T-helper 17 cell (primary cell): ENCODE results near the gene XYLT1. TPM values are rescaled to one million over a fixed set of nuclear protein-coding genes. Genes with fewer than 3 reads are reported as not detected.

Experiments
- ATAC-seq: fragments of 150-1000 bp; cut with Tn5 transposase; 2 replicates; pipeline ENCODE4 v1.10.0; 2021; ENCODE audit warnings: mild to moderate bottlenecking, moderate library complexity
- DNase-seq, 3 donors: peaks; one replicate each; pipeline versions ENCODE4 v3.0.0 to v3.0.0-alpha.2; 2020 to 2021
- H3K9me3 ChIP-seq: one replicate; pipeline ENCODE4 v1.7.0; 2013; ENCODE audit warnings: low read length, mild to moderate bottlenecking; ENCODE audit not compliant: control insufficient read depth, poor library complexity, severe bottlenecking
- H3K27ac Mint-ChIP-seq: one replicate; pipeline ENCODE4 v1.8.0; 2022; ENCODE audit warnings: mild to moderate bottlenecking, moderate library complexity, mixed read lengths
- H3K27me3 Mint-ChIP-seq: one replicate; pipeline ENCODE4 v1.8.0; 2022; ENCODE audit warnings: mixed read lengths
- H3K36me3 Mint-ChIP-seq: one replicate; pipeline ENCODE4 v1.8.0; 2022; ENCODE audit warnings: low read depth, mixed read lengths
- H3K4me1 Mint-ChIP-seq: one replicate; pipeline ENCODE4 v1.8.0; 2022; ENCODE audit warnings: mild to moderate bottlenecking, mixed read lengths
- H3K4me3 Mint-ChIP-seq: one replicate; pipeline ENCODE4 v1.8.0; 2022; ENCODE audit warnings: mild to moderate bottlenecking, moderate library complexity, mixed read lengths
- total RNA-seq, 4 donors: library from RNA in 2 of 4; stranded (reverse) in 2 of 4; gene quantifications; one replicate each; pipeline ENCODE4 v1.2.3 and lab custom pipeline; 2022 to 2026

The XYLT1 gene
- total RNA-seq, 2 donors from 2014 or later = 33.8 to 57.3 TPM

DNA sequence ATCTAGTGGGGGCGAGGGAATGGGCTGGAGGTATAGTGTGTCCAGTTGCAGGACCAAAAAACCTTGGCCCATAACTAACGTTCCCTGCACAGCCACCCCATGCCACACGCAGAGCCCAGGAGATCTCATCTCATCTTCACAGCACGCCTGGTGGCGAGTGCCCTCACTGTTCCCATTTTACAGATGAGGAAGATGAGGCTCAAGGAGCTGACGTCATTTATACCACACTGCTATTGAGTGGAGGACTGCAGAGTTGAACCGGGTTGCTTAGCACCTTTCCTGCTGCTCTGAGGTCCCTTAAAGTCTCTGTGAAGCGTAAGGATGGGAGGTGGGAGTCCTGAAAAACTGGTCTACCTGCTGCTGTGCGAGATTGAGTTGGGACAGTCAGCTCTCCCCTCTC is 172.5 kb downstream of the XYLT1 start:
- Mint-ChIP-seq H3K4me3 (no peak overlapping the region), H3K4me1 (peaks cover 15% of the 10 kb centered on the region), H3K27me3 (no peaks in the 10 kb centered on the region), H3K36me3 (no peaks in the 10 kb centered on the region), H3K27ac (no peak overlapping the region)
- DNase-seq (no peak), ATAC-seq (no peak)
- H3K9me3 ChIP-seq = no peaks in the 10 kb centered on the region

DNA sequence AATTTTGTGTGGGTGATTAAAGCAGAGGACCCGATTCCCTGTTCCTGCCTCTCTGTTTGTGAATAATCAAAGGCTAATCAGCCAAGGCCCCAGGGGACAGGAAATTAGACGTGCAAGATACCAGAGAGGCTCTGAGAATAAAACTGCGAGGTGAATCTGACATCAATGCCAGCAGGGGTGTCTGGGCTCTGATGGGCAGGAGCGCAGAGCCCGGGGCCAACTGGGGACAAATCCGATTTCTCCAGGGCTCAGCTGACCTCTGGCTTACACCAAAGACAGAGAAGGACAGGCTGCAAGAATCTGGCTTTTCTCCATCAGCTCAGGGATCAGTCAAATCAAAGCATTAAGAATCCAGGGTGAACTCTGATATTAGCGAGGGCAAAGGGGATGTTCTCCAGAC is 174.3 kb downstream of the XYLT1 start:
- no peak for ATAC-seq
- no peaks in the 10 kb centered on the region for H3K9me3 ChIP-seq
- Mint-ChIP-seq H3K27me3 (no peaks in the 10 kb centered on the region), H3K36me3 (no peaks in the 10 kb centered on the region), H3K4me3 (no peak overlapping the region), H3K27ac (no peak overlapping the region), H3K4me1 (peaks cover 7% of the 10 kb centered on the region)
- no peak for DNase-seq

DNA sequence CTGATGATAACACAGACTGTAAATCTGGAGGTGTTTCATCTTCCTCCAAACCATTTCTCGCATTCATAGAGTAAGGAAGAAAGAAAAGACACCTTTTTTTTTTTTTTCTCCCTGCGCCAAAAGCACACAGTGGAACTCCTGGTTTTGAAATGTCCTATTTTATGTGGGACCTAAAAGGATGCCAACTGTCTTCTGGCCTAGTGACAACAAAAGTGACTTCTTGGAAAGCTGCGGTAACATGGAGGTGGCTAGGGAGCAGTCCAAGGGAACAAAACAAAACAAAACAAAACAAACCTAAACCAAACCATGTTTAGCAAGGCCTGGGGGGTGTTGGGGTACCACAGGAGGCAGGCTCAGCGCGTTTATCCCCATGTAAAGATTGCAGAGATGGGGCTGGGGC is 174.8 kb downstream of the XYLT1 start:
- no peak for ATAC-seq
- no peaks in the 10 kb centered on the region for H3K9me3 ChIP-seq
- Mint-ChIP-seq H3K27me3 (no peaks in the 10 kb centered on the region), H3K4me1 (peaks cover 7% of the 10 kb centered on the region), H3K36me3 (no peaks in the 10 kb centered on the region), H3K4me3 (no peak overlapping the region), H3K27ac (no peak overlapping the region)
- DNase-seq = no peak

DNA sequence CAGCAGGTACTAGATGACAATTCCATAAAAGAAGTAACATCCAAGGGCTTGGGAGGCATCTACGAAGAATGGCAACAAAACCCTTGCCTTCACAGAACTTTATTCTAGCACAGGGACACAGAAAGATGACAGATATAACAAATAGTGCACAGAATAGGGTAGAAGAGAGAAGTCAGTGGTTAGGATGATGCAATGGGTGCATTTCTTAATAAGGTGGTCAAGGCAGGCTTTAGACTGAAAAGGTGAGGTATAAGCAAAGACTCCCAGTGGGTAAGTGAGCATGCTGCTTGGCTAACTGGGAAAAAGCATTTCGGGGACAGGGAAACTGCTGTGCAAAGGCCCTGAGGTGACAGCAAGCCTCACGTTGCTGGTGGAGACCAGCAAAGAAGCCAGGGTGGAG is 175.9 kb downstream of the XYLT1 start:
- DNase-seq (no peak), ATAC-seq (no peak)
- no peaks in the 10 kb centered on the region for H3K36me3 Mint-ChIP-seq
- H3K4me1 Mint-ChIP-seq = peaks cover 7% of the 10 kb centered on the region
- no peak overlapping the region for H3K4me3 Mint-ChIP-seq
- H3K27ac Mint-ChIP-seq = peak overlapping the region; percentile 66
- no peaks in the 10 kb centered on the region for H3K27me3 Mint-ChIP-seq
- H3K9me3 ChIP-seq = no peaks in the 10 kb centered on the region

DNA sequence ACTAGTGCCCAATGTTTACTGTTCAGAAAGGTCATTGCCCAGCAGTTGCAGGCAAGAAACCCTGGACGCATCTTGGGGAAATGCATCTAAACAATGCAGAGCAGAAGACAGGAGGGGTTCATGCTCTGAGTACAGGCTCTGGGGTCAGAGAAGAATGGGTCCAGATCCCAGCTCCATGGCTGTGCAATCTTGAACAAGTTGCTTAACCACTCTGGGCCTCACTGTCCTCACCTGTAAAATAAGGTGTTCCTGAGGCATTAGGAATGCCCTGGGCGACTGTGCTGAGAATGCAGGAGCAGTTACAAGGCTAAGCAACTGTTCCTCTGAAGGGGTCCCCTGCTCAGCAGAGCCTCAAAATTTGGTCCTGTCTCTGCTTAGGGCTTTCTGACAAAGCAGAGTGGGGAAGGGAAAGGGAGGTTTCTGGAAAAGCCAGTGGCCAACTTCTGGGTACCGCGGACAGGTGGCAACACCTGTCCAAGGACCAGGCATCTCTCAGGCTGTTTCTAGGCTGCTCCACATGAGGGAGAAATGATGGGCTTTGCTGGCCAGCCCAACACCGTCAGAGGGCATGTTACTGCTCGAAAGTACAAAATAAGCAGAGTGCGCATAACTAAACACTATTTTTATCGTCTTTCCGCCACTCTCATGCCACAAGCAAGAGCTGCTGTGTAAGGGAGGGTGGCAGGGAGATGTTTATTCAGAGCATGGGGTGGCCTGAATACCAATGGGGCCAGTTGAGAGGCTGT is 176.8 kb downstream of the XYLT1 start:
- peak overlapping the region; percentile 66 for H3K27ac Mint-ChIP-seq
- no peak for ATAC-seq
- no peaks in the 10 kb centered on the region for H3K9me3 ChIP-seq
- H3K36me3 Mint-ChIP-seq = no peaks in the 10 kb centered on the region
- no peaks in the 10 kb centered on the region for H3K27me3 Mint-ChIP-seq
- peaks cover 7% of the 10 kb centered on the region for H3K4me1 Mint-ChIP-seq
- DNase-seq = no peak
- no peak overlapping the region for H3K4me3 Mint-ChIP-seq

DNA sequence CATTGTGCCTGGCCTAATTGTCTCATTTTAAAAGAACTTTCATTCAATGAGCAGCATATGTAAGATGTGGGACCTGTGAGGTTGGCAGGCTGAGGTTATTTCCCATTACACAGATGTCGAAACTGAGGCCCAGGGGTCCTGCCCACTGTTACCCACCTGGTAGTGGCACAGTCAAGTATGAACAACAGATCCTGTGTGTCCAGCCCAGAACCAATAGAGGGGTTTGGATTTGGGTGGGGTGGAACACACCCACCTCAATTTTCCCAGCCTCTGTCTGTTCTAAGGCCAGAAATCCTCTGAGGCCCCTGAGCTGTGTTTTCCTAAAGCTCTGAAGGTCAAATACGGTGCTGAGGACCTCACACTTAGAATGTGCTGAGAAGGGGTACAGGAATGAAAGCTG is 179.5 kb downstream of the XYLT1 start:
- H3K36me3 Mint-ChIP-seq = no peaks in the 10 kb centered on the region
- DNase-seq (no peak), ATAC-seq (no peak)
- no peak overlapping the region for H3K27ac Mint-ChIP-seq
- no peaks in the 10 kb centered on the region for H3K9me3 ChIP-seq
- H3K27me3 Mint-ChIP-seq = no peaks in the 10 kb centered on the region
- H3K4me1 Mint-ChIP-seq = peaks cover 15% of the 10 kb centered on the region
- H3K4me3 Mint-ChIP-seq = no peak overlapping the region

DNA sequence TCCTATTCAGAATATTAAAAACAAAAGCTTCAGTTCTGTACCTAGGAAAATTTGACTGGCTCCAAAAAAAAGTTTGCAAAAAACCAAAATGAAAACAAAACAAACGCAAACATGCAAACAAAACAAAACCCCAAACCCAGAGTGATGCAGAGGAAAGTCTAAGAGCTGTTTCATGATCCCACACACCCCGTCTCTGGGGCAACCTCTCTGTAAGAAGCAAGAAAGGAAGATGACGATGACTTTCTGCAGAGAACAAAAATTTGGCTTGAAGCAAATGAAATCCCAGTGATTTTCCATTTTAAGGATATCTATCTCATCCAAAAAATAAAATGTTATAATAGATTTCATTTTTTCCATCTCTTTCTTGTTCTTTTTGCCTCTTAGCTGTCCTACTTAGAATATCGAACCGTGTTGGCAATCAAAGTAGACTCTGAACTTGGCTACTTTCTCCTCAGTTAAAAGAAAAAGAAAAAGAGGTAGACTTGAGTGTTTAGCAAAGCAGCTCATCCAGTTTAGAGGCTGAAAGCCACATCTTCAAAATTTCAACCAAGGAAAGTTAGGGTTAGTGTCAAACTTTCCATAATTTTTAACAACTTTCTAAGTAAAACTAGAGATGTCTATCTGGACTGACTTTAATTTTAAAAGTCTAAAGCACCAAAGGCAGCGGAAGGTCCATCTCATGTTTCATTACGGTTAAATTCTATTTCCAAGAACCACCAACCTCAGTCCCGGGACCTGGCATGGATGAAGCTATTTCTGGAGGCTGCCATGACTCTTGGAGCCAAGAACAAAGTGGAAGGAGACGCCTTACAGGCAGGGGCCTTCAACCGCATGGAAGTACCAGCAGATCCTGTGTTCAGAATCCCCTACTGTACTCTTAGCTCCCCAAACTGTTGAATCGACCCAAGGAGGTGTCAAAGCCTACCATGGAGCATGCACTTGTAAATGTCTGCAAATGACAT is 180.8 kb downstream of the XYLT1 start:
- Mint-ChIP-seq H3K4me3 (no peak overlapping the region), H3K27ac (no peak overlapping the region), H3K36me3 (no peaks in the 10 kb centered on the region), H3K27me3 (no peaks in the 10 kb centered on the region), H3K4me1 (peaks cover 15% of the 10 kb centered on the region)
- H3K9me3 ChIP-seq = no peaks in the 10 kb centered on the region
- no peak for ATAC-seq
- DNase-seq = no peak

DNA sequence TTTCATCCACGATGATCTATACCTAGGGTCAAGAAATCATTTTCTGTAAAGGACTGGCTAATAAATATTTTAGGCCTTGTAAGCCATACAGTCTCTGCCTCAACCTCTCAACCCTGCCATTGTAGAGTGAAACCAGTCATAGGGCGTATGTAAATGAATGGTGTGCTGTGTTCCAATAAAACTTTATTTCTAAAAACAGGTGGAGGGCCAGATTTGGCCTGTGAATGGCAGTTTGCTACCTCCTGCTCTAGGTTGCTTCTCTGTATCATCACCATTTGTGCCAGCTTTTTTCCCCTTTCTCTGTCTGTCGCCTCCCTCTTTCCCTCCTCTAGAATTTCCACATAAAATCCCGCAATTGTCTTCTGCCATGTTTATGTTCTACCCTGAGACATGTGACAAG is 181.7 kb downstream of the XYLT1 start:
- H3K36me3 Mint-ChIP-seq = no peaks in the 10 kb centered on the region
- no peaks in the 10 kb centered on the region for H3K27me3 Mint-ChIP-seq
- H3K4me1 Mint-ChIP-seq = peaks cover 20% of the 10 kb centered on the region
- H3K9me3 ChIP-seq = no peaks in the 10 kb centered on the region
- no peak overlapping the region for H3K4me3 Mint-ChIP-seq
- DNase-seq = no peak
- no peak for ATAC-seq
- H3K27ac Mint-ChIP-seq = no peak overlapping the region

DNA sequence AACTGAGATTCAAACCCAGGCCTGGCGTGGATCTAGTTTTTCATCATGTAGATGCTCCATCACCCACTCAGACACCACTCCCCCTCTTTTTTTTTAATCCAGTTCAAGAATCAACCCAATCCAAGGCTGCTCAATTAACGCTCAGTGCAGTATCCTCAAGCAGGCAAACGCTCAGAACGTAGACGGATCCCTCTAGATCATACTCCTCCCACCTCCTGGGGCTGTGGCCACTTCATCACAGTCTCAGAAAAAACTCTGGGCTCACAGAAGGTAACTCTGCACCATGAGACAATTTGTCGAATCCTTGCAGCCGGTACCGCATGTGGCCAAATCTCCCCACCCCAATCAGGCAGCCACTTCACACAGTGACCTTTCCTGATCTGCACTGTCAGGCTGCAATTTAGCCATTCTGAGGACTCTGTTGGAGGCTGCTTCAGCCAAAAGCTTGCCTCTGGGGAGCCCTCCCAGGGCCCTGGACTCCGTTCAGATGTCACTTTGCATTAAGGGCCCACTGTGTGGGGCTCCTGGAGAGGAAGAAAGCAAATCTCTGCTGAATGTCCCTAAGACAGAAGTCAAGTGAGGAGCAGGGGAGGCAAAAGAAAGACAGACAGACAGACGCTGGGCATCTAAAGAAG is 183.5 kb downstream of the XYLT1 start:
- H3K4me3 Mint-ChIP-seq = no peak overlapping the region
- H3K4me1 Mint-ChIP-seq = peaks cover 28% of the 10 kb centered on the region
- no peaks in the 10 kb centered on the region for H3K36me3 Mint-ChIP-seq
- H3K9me3 ChIP-seq = no peaks in the 10 kb centered on the region
- H3K27ac Mint-ChIP-seq = peak overlapping the region; percentile 67
- H3K27me3 Mint-ChIP-seq = no peaks in the 10 kb centered on the region
- DNase-seq (no peak), ATAC-seq (no peak)

DNA sequence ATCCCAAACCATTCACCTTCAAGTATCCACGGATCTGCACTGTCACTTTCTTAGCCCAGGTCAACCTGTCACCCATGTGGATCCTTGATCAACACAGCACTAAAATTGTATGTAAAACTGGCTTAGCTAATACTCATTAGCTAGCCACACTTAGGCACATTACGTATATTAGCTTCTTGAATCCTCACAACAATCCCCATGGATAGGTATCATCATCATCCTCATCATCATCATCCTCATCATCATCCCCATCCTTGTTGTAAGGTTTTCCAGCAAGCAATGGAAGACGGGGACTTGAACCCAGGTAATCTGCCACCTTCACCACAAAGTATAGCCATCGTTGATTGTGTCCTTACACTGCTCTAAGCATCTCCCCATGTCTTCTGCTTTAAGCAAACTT is 184.3 kb downstream of the XYLT1 start:
- no peaks in the 10 kb centered on the region for H3K27me3 Mint-ChIP-seq
- ATAC-seq (no peak), DNase-seq (no peak)
- no peaks in the 10 kb centered on the region for H3K9me3 ChIP-seq
- no peak overlapping the region for H3K4me3 Mint-ChIP-seq
- H3K4me1 Mint-ChIP-seq = peaks cover 26% of the 10 kb centered on the region
- no peaks in the 10 kb centered on the region for H3K36me3 Mint-ChIP-seq
- H3K27ac Mint-ChIP-seq = no peak overlapping the region

DNA sequence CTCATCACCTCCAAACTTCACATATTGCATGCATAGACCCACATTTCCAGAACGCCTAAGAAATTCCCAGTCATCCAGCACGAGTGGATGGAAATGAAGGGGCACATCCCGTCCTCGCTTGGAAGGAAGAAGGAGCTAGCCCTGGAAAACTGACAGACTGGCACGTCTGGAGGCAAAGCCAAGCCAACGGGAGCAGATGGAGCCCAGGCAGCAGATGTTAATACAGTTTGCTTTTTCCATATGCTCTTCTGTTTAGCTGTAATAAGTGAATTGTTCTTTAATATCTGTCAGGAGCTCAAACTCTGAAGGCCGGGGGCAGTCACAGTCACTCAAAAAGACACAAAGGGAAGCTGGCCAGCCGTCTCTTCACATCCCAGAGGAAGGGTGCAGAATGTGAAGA is 187.7 kb downstream of the XYLT1 start:
- Mint-ChIP-seq H3K36me3 (no peaks in the 10 kb centered on the region), H3K4me1 (peaks cover 31% of the 10 kb centered on the region), H3K4me3 (no peak overlapping the region), H3K27me3 (no peaks in the 10 kb centered on the region), H3K27ac (peak overlapping the region; percentile 2)
- no peak for ATAC-seq
- no peak for DNase-seq
- no peaks in the 10 kb centered on the region for H3K9me3 ChIP-seq

DNA sequence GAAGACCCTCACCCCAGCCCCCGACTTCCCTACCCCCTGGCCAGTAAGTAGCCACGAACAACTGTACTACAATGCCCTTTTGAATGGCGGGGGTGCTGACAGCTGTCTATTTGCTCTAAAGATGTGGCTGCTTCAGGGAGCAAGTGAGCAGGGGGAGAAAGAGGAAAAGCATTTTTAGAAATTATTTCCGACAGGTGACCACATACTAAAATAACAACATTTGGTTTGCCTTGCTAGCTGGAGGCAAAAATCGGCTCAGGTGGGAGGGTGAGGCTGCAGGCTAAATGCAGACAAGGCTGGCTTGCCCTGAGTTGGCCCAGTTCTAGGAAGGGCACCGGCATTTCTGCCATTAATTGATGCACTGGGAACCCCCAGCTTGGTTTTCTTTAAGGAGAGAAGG is 188.5 kb downstream of the XYLT1 start:
- H3K27ac Mint-ChIP-seq = peak overlapping the region; percentile 2
- H3K9me3 ChIP-seq = no peaks in the 10 kb centered on the region
- H3K36me3 Mint-ChIP-seq = no peaks in the 10 kb centered on the region
- H3K27me3 Mint-ChIP-seq = no peaks in the 10 kb centered on the region
- H3K4me3 Mint-ChIP-seq = no peak overlapping the region
- H3K4me1 Mint-ChIP-seq = peaks cover 31% of the 10 kb centered on the region
- no peak for DNase-seq
- no peak for ATAC-seq

DNA sequence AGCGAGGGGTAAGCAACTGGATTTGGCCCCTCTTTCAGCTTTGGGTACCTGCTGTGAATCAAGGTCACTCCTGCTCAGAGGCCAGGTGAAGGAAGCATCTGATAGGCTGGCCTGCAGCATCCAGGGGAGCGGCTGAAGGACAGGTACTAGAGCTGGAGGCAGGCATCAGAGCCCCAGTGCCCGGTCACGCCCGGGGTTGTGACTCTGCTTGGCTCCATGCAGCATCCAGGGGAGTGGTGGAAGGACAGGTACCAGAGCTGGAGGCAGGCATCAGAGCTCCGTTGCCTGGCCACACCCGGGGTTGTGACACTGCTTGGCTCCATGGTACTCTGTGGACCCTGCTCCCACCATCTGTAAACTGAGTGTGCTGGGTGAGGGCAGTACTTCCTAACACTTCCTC is 189.7 kb downstream of the XYLT1 start:
- no peaks in the 10 kb centered on the region for H3K27me3 Mint-ChIP-seq
- H3K27ac Mint-ChIP-seq = peak overlapping the region; percentile 71
- H3K4me1 Mint-ChIP-seq = peaks cover 25% of the 10 kb centered on the region
- no peak for DNase-seq
- H3K4me3 Mint-ChIP-seq = no peak overlapping the region
- H3K36me3 Mint-ChIP-seq = no peaks in the 10 kb centered on the region
- ATAC-seq = no peak
- H3K9me3 ChIP-seq = no peaks in the 10 kb centered on the region
